ENCODE data around the gene NHEJ1. TPM values are rescaled to one million over a fixed set of nuclear protein-coding genes. Genes with fewer than 3 reads are reported as not detected.

The NHEJ1 gene
- polyA plus RNA-seq, 3 donors = 17.6 to 21.4 (median 19.6) TPM

- no peak for DNase-seq
Observed at GRCh38 chr2:219125886-219126270, 34.7 kb downstream of the NHEJ1 start.

DNA sequence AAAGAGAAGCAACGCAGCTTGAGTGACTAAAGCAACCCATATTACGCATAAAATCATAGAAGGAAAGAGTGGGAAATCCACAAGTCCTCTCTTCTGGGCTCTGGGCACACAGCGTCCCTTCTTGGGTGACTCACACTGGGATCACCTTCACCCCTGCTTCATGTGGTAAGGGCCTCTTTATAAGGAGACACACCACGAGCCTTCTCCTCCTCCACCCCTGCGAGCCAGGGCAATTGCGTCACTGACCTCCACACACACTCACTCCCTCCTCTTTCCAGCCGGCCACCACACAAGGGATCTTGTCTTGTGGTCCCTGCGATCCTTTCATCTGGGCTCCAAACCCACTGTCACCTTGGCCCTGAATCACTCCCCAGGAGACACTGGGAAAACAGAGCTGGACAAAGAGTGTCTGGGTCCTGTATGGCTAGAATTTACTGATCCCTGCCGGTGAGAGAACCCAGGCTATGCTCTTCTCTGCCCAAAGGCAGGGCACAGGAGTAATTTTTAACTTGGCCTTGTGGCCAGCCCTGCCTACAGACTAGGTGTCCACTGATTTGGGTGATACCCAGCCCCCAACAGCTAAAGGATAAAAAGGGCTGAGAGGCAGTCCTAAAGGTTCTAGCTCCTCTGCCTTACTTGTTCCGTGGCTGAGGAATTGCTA lies 35.3 kb downstream of the NHEJ1 start:
- no peak for DNase-seq

DNA sequence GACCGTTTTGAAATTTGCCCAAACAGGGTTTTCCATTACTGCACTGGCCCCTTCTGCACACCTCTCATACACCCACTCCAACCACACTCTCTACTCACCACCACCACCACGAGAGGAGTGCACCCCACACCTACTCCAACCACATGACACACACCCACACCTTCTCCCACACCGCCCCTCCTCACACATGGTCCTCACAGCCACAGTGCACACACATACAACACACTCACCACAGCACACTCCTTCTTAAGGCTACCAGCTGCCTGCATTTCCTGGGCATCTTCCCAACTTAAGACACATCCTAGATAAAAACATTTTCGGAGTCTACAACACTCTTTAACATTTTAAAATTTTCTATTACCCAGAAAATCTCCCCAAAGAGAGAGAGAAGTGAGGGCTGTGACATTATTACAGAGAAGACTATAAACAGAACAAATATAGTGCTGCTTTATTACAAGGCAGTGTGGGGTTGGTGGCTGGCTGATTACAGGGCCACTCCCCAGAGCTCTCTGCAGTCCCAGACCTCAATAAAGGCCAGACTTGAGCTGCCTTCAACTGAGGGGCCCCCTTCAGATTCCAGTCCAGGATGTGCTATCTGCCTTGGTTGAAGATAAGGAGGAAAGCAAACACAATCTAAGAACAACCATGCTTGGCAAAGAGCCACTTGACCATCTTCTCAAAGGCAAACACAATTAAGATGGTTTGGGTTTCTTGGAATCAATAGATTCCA lies 36.1 kb downstream of the NHEJ1 start:
- no peak for DNase-seq

GRCh38 chr2:219123356-219124135 lies 37.1 kb downstream of the NHEJ1 start:
- DNase-seq = no peak

- no peak for DNase-seq
Observed at GRCh38 chr2:219122202-219122980, 38.2 kb downstream of the NHEJ1 start.

- DNase-seq = no peak
Observed at GRCh38 chr2:219120082-219120481, 40.5 kb downstream of the NHEJ1 start.

DNA sequence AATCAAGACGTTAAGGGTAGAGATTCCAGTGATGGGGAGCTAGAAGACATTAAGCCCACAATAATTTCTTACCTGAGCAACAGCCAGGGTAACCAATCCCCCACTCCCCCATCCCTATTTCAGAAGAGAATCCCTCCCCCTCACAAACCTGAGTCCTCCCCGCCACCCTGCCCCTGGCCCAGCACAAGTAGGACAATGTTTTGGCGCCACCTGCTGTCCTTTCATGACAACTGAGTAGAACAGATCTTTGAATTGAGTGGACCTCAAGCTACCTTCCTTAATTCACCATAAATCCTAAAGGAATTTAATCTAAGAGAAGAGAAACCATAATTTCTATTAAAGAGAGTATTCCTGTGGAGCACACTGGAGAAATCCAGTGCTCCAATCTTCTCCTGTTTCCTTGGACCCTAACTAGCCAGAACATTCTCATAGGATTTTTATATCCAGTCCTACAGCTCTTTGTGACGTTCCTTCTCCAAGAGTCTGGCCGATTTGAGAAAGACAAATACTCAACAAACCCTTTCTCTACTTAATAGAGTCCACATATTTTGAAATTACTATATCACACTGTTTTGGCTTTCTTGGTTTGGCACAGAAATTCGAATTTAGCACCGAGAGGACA lies 41.1 kb downstream of the NHEJ1 start:
- DNase-seq = peak; percentile 54

- DNase-seq = peak; percentile 10
Observed at GRCh38 chr2:219118504-219118903, 42.1 kb downstream of the NHEJ1 start.

DNA sequence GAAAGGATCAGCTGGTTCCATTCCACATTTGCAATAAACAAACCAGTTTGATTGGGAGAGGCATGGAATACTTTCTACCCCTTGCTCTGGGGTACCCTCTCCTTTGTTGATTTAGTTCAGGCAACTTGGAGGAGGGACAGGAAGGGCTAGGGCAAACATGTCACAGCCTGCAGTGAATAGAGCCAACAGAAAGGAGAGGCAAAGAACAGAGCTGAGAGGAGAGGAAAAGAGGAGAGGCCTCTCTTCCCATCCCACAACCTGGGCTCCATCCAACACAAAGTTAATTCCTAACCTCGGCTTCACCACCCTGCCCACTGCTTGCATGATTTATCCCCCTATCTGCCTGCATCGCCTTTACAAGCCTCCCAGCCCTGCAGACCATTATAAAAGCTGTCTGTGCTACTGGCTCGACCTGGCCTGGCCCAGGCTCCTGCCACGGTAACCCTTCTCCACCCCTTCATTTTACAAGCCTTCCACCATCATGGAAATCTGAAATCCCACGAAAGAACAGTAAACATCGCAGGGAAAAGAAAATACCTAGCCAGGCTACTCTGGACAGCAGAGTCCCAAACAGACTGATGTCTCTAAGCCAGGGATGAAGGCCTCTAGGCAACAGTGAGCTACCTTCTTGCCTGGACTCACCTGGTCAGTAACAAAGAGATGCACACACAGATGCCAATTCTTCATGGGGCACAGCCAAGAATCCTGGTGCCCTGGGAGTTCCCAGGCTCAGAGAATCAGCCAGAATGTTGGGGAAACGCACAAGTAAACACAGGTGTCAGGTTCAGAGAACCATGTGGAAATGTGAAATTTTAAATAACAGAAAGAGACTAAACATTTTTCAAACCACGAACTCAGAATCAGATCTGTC lies 43.6 kb downstream of the NHEJ1 start:
- no peak for DNase-seq

- DNase-seq = no peak
Observed at GRCh38 chr2:219112651-219113338, 47.8 kb downstream of the NHEJ1 start.

GRCh38 chr2:219112062-219112406 lies 48.6 kb downstream of the NHEJ1 start:
- no peak for DNase-seq

GRCh38 chr2:219111375-219112061 lies 49.1 kb downstream of the NHEJ1 start:
- DNase-seq = no peak

- DNase-seq = no peak
Observed at GRCh38 chr2:219109471-219109870, 51.1 kb downstream of the NHEJ1 start.

GRCh38 chr2:219107758-219108157 lies 52.9 kb downstream of the NHEJ1 start:
- no peak for DNase-seq

DNA sequence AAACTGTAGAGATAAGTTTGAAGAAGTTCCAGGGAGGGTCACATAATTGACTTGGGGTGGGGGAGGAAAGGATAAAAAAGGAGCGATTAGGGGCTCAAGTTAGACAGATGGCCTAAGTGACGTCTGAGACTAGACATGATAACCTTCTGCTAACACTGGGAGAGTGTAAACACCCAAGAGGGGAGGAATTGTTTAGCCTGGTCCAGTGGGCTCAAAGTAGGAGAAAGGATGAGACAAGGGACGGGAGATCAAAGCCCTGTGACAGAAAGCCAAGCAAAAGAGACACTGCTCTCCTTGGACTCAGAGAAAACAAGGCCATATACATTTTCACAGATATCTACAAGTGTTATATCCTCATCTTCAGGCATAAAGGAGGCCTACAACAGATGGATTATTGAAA lies 54.4 kb downstream of the NHEJ1 start:
- no peak for DNase-seq

DNA sequence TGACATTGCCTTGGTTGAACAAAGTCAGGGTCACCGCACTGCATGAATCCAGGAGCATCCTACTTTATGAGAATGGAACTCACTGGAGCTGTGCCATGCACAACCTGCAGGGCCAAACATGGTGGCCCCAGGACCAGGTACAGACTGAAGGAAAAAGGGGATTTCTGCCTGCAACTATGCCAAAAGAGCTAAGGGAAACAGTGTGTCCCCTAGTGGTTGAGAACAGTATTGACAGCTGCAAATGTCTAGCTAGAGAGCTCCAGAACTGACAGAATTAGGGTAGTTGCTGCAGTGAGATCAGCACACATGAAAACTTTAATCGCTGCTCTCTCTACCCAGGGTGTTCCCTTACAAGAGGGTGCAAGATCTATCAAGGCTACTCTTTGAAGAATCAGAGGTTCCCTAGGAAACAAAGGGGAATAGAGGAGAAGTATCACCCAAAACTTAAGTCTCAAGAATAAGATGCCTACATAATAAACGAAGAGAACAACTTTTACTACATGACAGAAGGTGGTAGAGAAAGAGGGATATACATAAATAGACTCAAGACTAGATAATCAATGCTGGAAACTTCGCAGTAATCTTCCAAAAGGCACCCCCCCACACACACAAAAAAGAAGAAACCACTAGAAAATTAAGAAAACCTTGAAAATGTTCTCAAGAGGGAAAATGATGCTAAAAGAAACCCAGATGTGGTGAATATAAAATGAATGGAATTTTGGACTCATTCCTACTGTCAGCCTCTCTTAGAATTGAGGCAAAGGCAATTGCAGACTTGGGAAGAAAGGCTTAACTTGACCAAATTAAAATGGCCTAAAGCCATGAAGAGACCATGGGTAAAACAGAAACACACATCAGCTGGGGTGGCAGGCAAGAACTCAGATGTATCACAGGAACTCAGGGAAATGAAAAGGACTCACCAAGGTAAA lies 56.2 kb downstream of the NHEJ1 start:
- no peak for DNase-seq

DNA sequence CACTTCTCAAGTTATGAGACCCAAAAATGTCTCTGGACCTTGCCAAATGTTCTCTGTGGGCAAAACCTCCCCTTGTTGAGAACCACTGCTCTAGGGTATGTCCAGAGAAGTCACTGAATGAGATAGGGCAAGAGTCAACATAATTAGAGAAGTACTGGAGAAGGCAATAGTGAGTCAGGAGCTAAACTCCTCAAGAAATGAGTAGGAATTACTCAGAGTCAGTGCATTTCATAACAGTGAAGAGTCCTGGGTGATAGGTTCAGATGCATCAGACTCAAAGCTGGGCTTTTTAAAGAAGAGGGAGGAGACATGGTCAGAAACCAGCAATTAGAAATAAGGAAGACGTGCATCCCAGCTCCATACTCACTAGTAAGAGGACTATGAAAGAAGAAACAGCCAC lies 61.3 kb downstream of the NHEJ1 start:
- no peak for DNase-seq

DNA sequence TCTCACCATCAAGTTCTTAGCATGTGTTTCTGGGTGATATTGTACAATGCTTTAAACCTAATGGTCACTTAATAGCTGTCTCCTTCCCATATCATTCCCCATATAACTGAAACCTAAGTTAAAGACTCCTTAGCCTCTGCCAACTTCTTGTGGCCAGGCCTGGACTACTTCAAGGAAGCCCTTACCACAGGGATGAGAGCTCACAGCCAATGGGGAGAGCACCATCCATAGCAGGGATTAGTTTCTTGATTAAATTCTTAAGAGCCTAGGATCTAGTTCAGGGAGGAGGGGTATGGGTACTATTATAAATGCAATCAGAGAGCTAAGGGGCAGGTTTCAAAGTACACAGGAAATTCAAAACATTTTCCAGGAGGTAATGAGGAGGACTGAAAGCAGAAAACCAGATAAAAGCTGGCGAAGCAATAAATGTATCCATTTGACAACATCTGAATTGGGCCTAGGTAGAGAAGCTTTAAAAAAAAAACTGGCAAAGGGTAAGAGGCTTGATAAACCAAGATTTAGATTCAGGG lies 65.1 kb downstream of the NHEJ1 start:
- no peak for DNase-seq
